GM23338 (cell line): Measurements from ENCODE around the gene NDEL1. TPM values are rescaled to one million over a fixed set of nuclear protein-coding genes. Genes with fewer than 3 reads are reported as not detected.

Experiments used
- ATAC-seq: fragments of 200-7000 bp; cut with Tn5 transposase; 3 replicates; pipeline ENCODE4 v1.9.1; 2020
- DNase-seq: peaks from one replicate; pipeline ENCODE4 v3.0.0-alpha.2; 2015; ENCODE audit warnings: low spot score
- H2AFZ ChIP-seq: fragments of 200-600 bp; sonication (generic); 2 replicates; pipeline ENCODE4 v1.8.0; 2016; ENCODE audit warnings: antibody characterized with exemption, mild to moderate bottlenecking, moderate library complexity
- H3F3A ChIP-seq: fragments of 200-600 bp; sonication (generic); replicated peaks from 2 replicates; pipeline ENCODE4 v1.8.0; 2017; ENCODE audit warnings: antibody characterized with exemption, mixed run types, low read depth
- H3K27ac ChIP-seq: fragments of 200-600 bp; sonication (generic); 2 replicates; pipeline ENCODE4 v1.6.1; 2016; ENCODE audit warnings: low read depth
- H3K27me3 ChIP-seq: fragments of 200-600 bp; sonication (generic); 2 replicates; pipeline ENCODE4 v1.8.0; 2016; ENCODE audit warnings: mild to moderate bottlenecking, mixed run types, moderate library complexity; ENCODE audit not compliant: insufficient read depth
- H3K36me3 ChIP-seq: fragments of 200-600 bp; sonication (generic); 2 replicates; pipeline ENCODE4 v1.8.0; 2016; ENCODE audit warnings: mild to moderate bottlenecking; ENCODE audit not compliant: insufficient read depth
- H3K4me1 ChIP-seq: fragments of 200-600 bp; sonication (generic); 2 replicates; pipeline ENCODE4 v1.8.0; 2016; ENCODE audit warnings: mild to moderate bottlenecking, moderate library complexity; ENCODE audit not compliant: insufficient read depth
- H3K4me2 ChIP-seq: fragments of 200-600 bp; sonication (generic); 2 replicates; pipeline ENCODE4 v1.7.1; 2017; ENCODE audit warnings: mixed run types
- H3K4me3 ChIP-seq: fragments of 200-600 bp; sonication (generic); 2 replicates; pipeline ENCODE4 v1.6.1; 2016; ENCODE audit warnings: mixed run types
- H3K79me2 ChIP-seq: fragments of 200-600 bp; sonication (generic); replicated peaks from 2 replicates; pipeline ENCODE4 v1.8.0; 2017; ENCODE audit warnings: mild to moderate bottlenecking; ENCODE audit not compliant: insufficient read depth
- H3K9me2 ChIP-seq: fragments of 200-600 bp; sonication (generic); 2 replicates; pipeline ENCODE4 v1.8.0; 2017; ENCODE audit not compliant: insufficient read depth
- H4K20me1 ChIP-seq: fragments of 200-600 bp; sonication (generic); replicated peaks from 2 replicates; pipeline ENCODE4 v1.8.0; 2017; ENCODE audit warnings: mild to moderate bottlenecking; ENCODE audit not compliant: insufficient read depth
- H3K27ac Mint-ChIP-seq: 2 replicates; pipeline ENCODE4 v1.8.0; 2020; ENCODE audit warnings: inconsistent platforms, mild to moderate bottlenecking, moderate library complexity, mixed read lengths
- H3K27me3 Mint-ChIP-seq: 3 replicates; pipeline ENCODE4 v1.8.0; 2022; ENCODE audit warnings: low read depth, mild to moderate bottlenecking, moderate library complexity, mixed read lengths, inconsistent platforms; ENCODE audit not compliant: insufficient read depth, poor library complexity
- H3K36me3 Mint-ChIP-seq: 3 replicates; pipeline ENCODE4 v1.8.0; 2021; ENCODE audit warnings: low read depth, mild to moderate bottlenecking, inconsistent platforms, moderate library complexity, mixed read lengths
- H3K4me1 Mint-ChIP-seq: 3 replicates; pipeline ENCODE4 v1.8.0; 2020; ENCODE audit warnings: mild to moderate bottlenecking, inconsistent platforms, mixed read lengths
- H3K4me3 Mint-ChIP-seq: 3 replicates; pipeline ENCODE4 v1.8.0; 2021; ENCODE audit warnings: moderate library complexity, mild to moderate bottlenecking, inconsistent platforms, mixed read lengths
- H3K9me3 Mint-ChIP-seq: 3 replicates; pipeline ENCODE4 v1.8.0; 2020; ENCODE audit warnings: moderate library complexity, mild to moderate bottlenecking, inconsistent platforms, mixed read lengths
- CREB1 ChIP-seq: fragments of 250-450 bp; sonication (Bioruptor Pico); IDR thresholded peaks from 2 replicates; pipeline ENCODE4 v1.5.0; 2020; ENCODE audit warnings: low read depth, mild to moderate bottlenecking, moderate library complexity
- EZH2 ChIP-seq: fragments of 200-600 bp; sonication (generic); IDR thresholded peaks from one replicate; pipeline ENCODE4 v1.8.0; 2017; ENCODE audit warnings: antibody characterized with exemption, mild to moderate bottlenecking, low read depth; ENCODE audit not compliant: unreplicated experiment
- EZH2phosphoT487 ChIP-seq: fragments of 200-600 bp; sonication (generic); IDR thresholded peaks from one replicate; pipeline ENCODE4 v1.8.1; 2018; ENCODE audit warnings: antibody characterized with exemption; ENCODE audit not compliant: unreplicated experiment
- JUNB ChIP-seq: IDR thresholded peaks from one replicate; pipeline ENCODE4 v1.6.1; 2016; ENCODE audit warnings: antibody characterized with exemption; ENCODE audit not compliant: unreplicated experiment
- NANOG ChIP-seq: IDR thresholded peaks from 2 replicates; pipeline ENCODE4 v1.6.1; 2016; ENCODE audit warnings: antibody characterized with exemption, borderline replicate concordance
- POLR2AphosphoS5 ChIP-seq: IDR thresholded peaks from 2 replicates; pipeline ENCODE4 v1.6.1; 2016; ENCODE audit warnings: antibody characterized with exemption, low read depth
- STAT1 ChIP-seq: IDR thresholded peaks from one replicate; pipeline ENCODE4 v1.6.1; 2016; ENCODE audit warnings: antibody characterized with exemption; ENCODE audit not compliant: unreplicated experiment
- ZNF114 ChIP-seq: fragments of 250-450 bp; sonication (Bioruptor Pico); IDR thresholded peaks from 2 replicates; pipeline ENCODE4 v1.5.0; 2020; ENCODE audit warnings: mild to moderate bottlenecking, moderate library complexity
- ZNF331 ChIP-seq: fragments of 250-450 bp; sonication (Bioruptor Pico); IDR thresholded peaks from 2 replicates; pipeline ENCODE4 v1.5.0; 2020; ENCODE audit warnings: low read depth, mild to moderate bottlenecking, moderate library complexity
- polyA plus RNA-seq: library from polyadenylated mRNA; unstranded; fragments of >200 nt; fragmentation: Nextera tagmentation; extraction: Ambion mirVana; gene quantifications from 2 replicates; pipeline ENCODE4 v1.2.1, GENCODE V29; 2016
- total RNA-seq: library from RNA; depleted of rRNA; stranded (reverse); fragments of >200 nt; shearing (Covaris generic); gene quantifications from 2 replicates; pipeline ENCODE4 v1.2.3, GENCODE V29; 2014
- TF ChIP-seq, protein P1 (sequence below): IDR thresholded peaks from one replicate; pipeline ENCODE4 v1.6.1; 2018; ENCODE audit warnings: antibody characterized with exemption; ENCODE audit not compliant: unreplicated experiment
- TF ChIP-seq, protein P2 (sequence below), 2 experiments: fragments of 200-600 bp in 1 of 2; sonication (generic) in 1 of 2; conservative IDR thresholded peaks; 2 replicates each; pipeline versions ENCODE4 v1.5.1 to v1.6.1; 2016 to 2017; ENCODE audit warnings: antibody characterized with exemption in 2 of 2, low read depth in 2 of 2, mild to moderate bottlenecking in 2 of 2, moderate library complexity in 1 of 2
- TF ChIP-seq, protein P3 (sequence below): IDR thresholded peaks from 2 replicates; pipeline ENCODE4 v1.6.1; 2016; ENCODE audit warnings: antibody characterized with exemption

NDEL1 gene
- total and polyA plus RNA-seq, 2 experiments from 2014 or later, result 21.2 to 26.0 TPM

DNA sequence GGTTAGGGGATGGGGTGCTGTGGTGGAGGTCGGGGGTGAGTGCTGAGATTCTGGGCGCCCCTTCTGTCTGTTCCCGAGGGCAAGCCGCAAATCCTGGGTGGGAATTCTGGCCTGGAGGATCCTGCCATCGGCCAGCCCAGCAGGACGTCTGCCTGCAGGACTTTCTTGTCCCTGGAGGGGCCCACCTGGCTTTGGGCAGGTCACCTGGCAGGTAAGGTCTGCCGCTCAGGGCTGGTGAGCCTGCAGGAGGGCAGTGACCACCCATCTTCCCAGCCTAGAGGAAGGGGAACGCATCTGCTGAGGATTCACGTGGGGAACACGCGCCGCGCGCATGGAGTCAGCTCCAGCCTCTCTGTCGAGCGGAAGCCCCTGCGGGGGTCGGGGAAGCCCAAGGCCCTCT, 43.4 kb upstream of the NDEL1 start:
- H3K36me3 Mint-ChIP-seq, result no peaks in the 10 kb centered on the region
- Histone ChIP-seq H3K4me1 (0 out of 2 replicates have a peak, but pooled peaks cover 4% of the 10 kb centered on the region), H3K27ac (no peak overlapping the region), H3K9me2 (no peaks in the 10 kb centered on the region), H3F3A (no peaks in the 10 kb centered on the region; the same call in 1 of the 2 replicates), H4K20me1 (no peaks in the 10 kb centered on the region), H3K27me3 (no peaks in the 10 kb centered on the region), H2AFZ (peak overlapping the region; percentile 59; the same call in 1 of the 2 replicates), H3K4me2 (peak overlapping the region; percentile 35; the same call in 1 of the 2 replicates), H3K36me3 (no peaks in the 10 kb centered on the region), H3K4me3 (no peak overlapping the region), H3K79me2 (no peaks in the 10 kb centered on the region)
- DNase-seq, result peak; percentile 35
- H3K27me3 Mint-ChIP-seq, result peaks cover 6% of the 10 kb centered on the region
- H3K4me3 Mint-ChIP-seq, result no peak overlapping the region
- H3K4me1 Mint-ChIP-seq, result no peaks in the 10 kb centered on the region
- H3K9me3 Mint-ChIP-seq, result no peaks in the 10 kb centered on the region
- no peak overlapping the region for H3K27ac Mint-ChIP-seq
- TF ChIP-seq EZH2 (no peak), ZNF331 (CRISPR knock-in tag) (no peak), STAT1 (no peak), NANOG (no peak)
- TF ChIP-seq, protein P1, sequence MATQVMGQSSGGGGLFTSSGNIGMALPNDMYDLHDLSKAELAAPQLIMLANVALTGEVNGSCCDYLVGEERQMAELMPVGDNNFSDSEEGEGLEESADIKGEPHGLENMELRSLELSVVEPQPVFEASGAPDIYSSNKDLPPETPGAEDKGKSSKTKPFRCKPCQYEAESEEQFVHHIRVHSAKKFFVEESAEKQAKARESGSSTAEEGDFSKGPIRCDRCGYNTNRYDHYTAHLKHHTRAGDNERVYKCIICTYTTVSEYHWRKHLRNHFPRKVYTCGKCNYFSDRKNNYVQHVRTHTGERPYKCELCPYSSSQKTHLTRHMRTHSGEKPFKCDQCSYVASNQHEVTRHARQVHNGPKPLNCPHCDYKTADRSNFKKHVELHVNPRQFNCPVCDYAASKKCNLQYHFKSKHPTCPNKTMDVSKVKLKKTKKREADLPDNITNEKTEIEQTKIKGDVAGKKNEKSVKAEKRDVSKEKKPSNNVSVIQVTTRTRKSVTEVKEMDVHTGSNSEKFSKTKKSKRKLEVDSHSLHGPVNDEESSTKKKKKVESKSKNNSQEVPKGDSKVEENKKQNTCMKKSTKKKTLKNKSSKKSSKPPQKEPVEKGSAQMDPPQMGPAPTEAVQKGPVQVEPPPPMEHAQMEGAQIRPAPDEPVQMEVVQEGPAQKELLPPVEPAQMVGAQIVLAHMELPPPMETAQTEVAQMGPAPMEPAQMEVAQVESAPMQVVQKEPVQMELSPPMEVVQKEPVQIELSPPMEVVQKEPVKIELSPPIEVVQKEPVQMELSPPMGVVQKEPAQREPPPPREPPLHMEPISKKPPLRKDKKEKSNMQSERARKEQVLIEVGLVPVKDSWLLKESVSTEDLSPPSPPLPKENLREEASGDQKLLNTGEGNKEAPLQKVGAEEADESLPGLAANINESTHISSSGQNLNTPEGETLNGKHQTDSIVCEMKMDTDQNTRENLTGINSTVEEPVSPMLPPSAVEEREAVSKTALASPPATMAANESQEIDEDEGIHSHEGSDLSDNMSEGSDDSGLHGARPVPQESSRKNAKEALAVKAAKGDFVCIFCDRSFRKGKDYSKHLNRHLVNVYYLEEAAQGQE, result no peak
- peak; percentile 56 for ATAC-seq

DNA sequence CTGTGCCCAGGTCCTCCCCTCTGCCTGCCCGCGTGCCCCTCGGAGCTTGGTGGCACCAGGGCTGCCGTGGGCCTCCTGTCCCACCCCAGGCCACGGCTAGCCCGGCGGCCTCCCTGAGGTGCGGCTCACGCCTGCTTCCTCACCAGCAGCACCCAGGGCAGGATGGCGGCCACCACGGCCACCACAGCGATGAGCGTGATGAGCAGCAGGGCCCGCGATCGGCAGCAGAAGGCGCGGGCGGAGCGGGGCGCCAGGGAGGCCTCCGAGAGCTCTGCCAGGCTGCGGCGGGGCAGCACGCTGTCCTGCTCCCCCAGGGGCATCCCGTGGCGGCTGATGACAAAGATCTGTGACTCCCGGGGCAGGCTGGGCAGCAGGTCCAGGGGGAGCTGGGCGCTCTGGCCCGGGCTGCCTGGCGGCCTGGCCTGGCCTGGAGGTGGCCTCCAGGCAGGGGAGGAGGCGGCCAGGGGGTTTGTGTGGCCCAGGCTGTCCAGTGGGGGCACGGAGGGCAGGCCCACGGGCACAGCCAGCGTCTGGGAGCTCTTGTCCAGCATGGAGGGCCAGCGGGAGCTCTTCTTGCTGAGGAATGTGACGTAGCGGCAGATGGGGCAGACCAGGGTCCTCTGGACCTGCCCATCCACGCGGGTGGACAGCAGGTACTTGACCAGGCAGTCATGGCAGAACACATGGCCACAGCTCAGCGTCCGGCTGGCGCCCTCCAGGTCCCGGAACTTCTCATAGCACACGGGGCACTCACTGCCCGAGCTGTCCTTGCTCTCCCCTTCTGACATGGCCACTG, 42.8 kb upstream of the NDEL1 start:
- Mint-ChIP-seq H3K4me3 (no peak overlapping the region), H3K27ac (no peak overlapping the region), H3K4me1 (no peaks in the 10 kb centered on the region), H3K27me3 (peaks cover 2% of the 10 kb centered on the region), H3K9me3 (no peaks in the 10 kb centered on the region), H3K36me3 (no peaks in the 10 kb centered on the region)
- H4K20me1 ChIP-seq, result no peaks in the 10 kb centered on the region
- ATAC-seq (no peak; the same call in 2 of the 3 replicates), DNase-seq (no peak)
- no peaks in the 10 kb centered on the region for H3K27me3 ChIP-seq
- no peak overlapping the region for H3K4me3 ChIP-seq
- H3K36me3 ChIP-seq, result no peaks in the 10 kb centered on the region
- H3K79me2 ChIP-seq, result no peaks in the 10 kb centered on the region
- H2AFZ ChIP-seq, result peak overlapping the region; percentile 59; the same call in 1 of the 2 replicates
- 0 out of 2 replicates have a peak, but pooled peaks cover 4% of the 10 kb centered on the region for H3K4me1 ChIP-seq
- no peak overlapping the region for H3K4me2 ChIP-seq
- H3K9me2 ChIP-seq, result no peaks in the 10 kb centered on the region
- H3K27ac ChIP-seq, result no peak overlapping the region
- no peaks in the 10 kb centered on the region; the same call in 1 of the 2 replicates for H3F3A ChIP-seq
- TF ChIP-seq POLR2AphosphoS5, result no peak
- TF ChIP-seq JUNB, result no peak
- no peak for TF ChIP-seq ZNF114 (CRISPR knock-in tag)
- TF ChIP-seq, protein P2, sequence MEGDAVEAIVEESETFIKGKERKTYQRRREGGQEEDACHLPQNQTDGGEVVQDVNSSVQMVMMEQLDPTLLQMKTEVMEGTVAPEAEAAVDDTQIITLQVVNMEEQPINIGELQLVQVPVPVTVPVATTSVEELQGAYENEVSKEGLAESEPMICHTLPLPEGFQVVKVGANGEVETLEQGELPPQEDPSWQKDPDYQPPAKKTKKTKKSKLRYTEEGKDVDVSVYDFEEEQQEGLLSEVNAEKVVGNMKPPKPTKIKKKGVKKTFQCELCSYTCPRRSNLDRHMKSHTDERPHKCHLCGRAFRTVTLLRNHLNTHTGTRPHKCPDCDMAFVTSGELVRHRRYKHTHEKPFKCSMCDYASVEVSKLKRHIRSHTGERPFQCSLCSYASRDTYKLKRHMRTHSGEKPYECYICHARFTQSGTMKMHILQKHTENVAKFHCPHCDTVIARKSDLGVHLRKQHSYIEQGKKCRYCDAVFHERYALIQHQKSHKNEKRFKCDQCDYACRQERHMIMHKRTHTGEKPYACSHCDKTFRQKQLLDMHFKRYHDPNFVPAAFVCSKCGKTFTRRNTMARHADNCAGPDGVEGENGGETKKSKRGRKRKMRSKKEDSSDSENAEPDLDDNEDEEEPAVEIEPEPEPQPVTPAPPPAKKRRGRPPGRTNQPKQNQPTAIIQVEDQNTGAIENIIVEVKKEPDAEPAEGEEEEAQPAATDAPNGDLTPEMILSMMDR (conservative IDR thresholded peaks at IDR 0.05; ENCODE audit: low read depth in 2 of 2), result no peak
- no peak for TF ChIP-seq NANOG
- no peak for TF ChIP-seq EZH2phosphoT487
- TF ChIP-seq, protein P1, result no peak
- TF ChIP-seq STAT1, result no peak
- TF ChIP-seq EZH2, result no peak
- TF ChIP-seq, protein P3, sequence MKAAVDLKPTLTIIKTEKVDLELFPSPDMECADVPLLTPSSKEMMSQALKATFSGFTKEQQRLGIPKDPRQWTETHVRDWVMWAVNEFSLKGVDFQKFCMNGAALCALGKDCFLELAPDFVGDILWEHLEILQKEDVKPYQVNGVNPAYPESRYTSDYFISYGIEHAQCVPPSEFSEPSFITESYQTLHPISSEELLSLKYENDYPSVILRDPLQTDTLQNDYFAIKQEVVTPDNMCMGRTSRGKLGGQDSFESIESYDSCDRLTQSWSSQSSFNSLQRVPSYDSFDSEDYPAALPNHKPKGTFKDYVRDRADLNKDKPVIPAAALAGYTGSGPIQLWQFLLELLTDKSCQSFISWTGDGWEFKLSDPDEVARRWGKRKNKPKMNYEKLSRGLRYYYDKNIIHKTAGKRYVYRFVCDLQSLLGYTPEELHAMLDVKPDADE, result no peak
- TF ChIP-seq CREB1 (CRISPR knock-in tag), result no peak
- TF ChIP-seq ZNF331 (CRISPR knock-in tag), result no peak
